Mucosa of rectum (tissue), 2 donors: ENCODE measurements around the gene TBC1D12.

Source experiments
- H3K27ac ChIP-seq, 2 donors: one replicate each; pipeline ENCODE4 v1.7.0; 2013; ENCODE audit warnings: inconsistent platforms in 2 of 2, low read depth in 2 of 2, low read length in 2 of 2
- H3K27me3 ChIP-seq, 2 donors: one replicate each; pipeline ENCODE4 v1.7.0; 2013; ENCODE audit warnings: low read length in 2 of 2; ENCODE audit not compliant: control insufficient read depth in 2 of 2, insufficient read depth in 2 of 2
- H3K36me3 ChIP-seq, 2 donors: one replicate each; pipeline ENCODE4 v1.7.0; 2013; ENCODE audit warnings: low read length in 2 of 2; ENCODE audit not compliant: control insufficient read depth in 2 of 2, insufficient read depth in 2 of 2
- H3K4me1 ChIP-seq, 2 donors: one replicate each; pipeline ENCODE4 v1.7.0; 2013; ENCODE audit warnings: low read length in 2 of 2, mild to moderate bottlenecking in 1 of 2; ENCODE audit not compliant: control insufficient read depth in 2 of 2, insufficient read depth in 2 of 2
- H3K4me3 ChIP-seq, 2 donors: one replicate each; pipeline ENCODE4 v1.7.0; 2013; ENCODE audit warnings: low read length in 2 of 2
- H3K9ac ChIP-seq, 2 donors: one replicate each; pipeline ENCODE4 v1.7.0; 2013; ENCODE audit warnings: low read length in 2 of 2, low read depth in 1 of 2, mild to moderate bottlenecking in 1 of 2
- H3K9me3 ChIP-seq, 2 donors: one replicate each; pipeline ENCODE4 v1.7.0; 2013; ENCODE audit warnings: low read length in 2 of 2; ENCODE audit not compliant: control insufficient read depth in 2 of 2
- donor health status: healthy.
- donor health status: Normal muscosa, but diverticular disease.

Gene TBC1D12

DNA sequence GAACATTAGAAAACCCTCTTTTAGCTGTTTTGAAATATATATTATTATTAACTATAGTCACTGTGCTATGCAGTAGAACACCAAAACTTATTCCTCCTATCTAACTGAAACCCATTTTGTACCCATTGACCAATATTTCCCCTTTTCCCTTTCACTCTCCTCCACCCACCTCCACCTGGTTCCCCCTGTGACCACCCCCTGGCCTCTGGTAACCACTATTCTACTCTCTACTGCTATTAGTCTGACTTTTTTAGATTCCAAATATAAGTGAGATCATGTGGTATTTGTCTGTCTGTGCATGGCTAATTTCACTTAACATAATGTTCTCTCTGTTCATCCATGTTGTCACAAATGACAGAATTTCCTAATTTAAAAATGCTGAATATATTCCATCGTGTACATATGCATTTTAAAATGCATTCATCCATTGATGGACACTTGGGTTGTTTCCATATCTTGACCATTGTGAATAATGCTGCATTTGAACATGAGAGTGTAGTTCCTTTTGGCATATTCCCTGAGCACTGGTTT lies 18.7 kb downstream of the TBC1D12 start:
- H3K27me3 ChIP-seq = no peaks in the 10 kb centered on the region
- H3K4me3 ChIP-seq = no peak overlapping the region
- H3K36me3 ChIP-seq = no peaks in the 10 kb centered on the region
- no peak overlapping the region for H3K27ac ChIP-seq
- H3K9ac ChIP-seq = no peak overlapping the region
- no peaks in the 10 kb centered on the region for H3K4me1 ChIP-seq
- H3K9me3 ChIP-seq = peaks cover 0 to 2% of the 10 kb centered on the region in 2 donors

DNA sequence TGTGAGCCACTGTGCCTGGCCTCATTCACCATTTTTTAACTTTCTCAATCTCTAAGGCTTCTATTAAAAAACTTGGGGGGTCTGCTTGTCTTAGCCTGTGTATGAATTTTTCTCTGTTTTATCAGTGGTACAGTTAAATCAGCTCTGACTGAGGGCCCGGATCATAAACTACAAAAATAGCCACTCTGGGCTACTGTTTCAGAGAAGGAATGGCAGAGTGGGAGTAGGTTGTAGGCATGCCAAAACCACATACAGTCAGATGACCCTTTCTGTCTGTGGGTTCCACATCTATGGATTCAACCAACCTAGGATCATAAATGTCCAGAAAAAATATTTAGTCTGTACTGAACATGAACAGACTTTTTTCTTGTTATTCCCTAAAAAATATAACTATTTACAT lies 21.3 kb downstream of the TBC1D12 start:
- Histone ChIP-seq H3K4me1 (no peaks in the 10 kb centered on the region), H3K4me3 (no peak overlapping the region), H3K27me3 (no peaks in the 10 kb centered on the region), H3K36me3 (no peaks in the 10 kb centered on the region), H3K9me3 (peaks cover 0 to 2% of the 10 kb centered on the region in 2 donors), H3K27ac (no peak overlapping the region), H3K9ac (no peak overlapping the region)

DNA sequence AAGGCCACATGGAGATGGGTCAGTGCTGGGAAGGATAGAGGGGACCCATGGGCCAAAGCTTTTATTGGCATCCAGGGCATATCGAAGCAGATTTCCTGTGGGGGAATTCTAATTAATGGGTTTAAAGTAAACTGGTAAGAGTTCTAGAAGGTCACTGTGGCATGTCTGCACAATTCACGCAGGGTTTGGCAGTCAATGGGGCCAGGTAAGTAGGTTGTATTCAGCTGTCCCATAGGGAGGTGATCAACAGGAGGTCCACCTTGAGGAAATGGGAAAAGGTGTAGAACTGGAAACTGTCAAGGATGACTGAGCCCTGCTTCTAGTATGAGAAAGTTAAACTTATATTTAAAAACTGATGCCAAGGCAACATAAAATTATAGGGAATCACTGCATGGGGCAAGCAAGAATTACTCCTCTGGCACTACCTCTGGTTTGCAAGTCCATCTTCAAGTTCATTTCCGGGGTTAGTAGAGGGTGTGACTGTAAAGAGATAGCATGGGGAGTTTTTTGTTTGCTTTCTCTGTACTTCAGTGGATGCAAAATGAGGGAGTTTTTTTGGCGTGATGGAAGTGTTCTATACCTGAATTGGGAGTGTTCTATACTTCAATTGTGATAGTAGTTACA lies 22.5 kb downstream of the TBC1D12 start:
- Histone ChIP-seq H3K27ac (no peak overlapping the region), H3K27me3 (no peaks in the 10 kb centered on the region), H3K36me3 (no peaks in the 10 kb centered on the region), H3K4me3 (no peak overlapping the region), H3K9me3 (peaks cover 0 to 2% of the 10 kb centered on the region in 2 donors), H3K9ac (no peak overlapping the region), H3K4me1 (no peaks in the 10 kb centered on the region)

DNA sequence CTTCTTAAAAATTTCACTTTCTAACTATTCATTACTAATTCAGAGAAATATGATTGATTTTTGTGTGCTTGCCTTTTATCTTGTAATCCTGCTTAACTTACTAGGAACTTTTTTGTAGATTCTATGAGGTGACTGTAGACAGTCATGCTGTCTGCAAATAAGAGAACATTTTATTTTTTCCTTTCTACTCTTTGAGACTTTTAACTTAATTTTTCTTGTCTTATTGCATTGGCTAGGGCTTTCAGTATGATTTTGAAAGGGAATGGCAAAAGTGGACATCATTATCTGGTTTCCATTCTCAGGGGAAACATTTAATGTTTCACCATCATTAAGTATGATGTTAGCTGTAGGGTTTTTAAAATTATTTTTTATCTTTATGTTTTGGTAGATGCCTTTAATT lies 23.6 kb downstream of the TBC1D12 start:
- H3K36me3 ChIP-seq = no peaks in the 10 kb centered on the region
- no peak overlapping the region for H3K27ac ChIP-seq
- H3K4me1 ChIP-seq = no peaks in the 10 kb centered on the region
- H3K4me3 ChIP-seq = no peak overlapping the region
- H3K27me3 ChIP-seq = no peaks in the 10 kb centered on the region
- no peak overlapping the region for H3K9ac ChIP-seq
- H3K9me3 ChIP-seq = peaks cover 0 to 2% of the 10 kb centered on the region in 2 donors

DNA sequence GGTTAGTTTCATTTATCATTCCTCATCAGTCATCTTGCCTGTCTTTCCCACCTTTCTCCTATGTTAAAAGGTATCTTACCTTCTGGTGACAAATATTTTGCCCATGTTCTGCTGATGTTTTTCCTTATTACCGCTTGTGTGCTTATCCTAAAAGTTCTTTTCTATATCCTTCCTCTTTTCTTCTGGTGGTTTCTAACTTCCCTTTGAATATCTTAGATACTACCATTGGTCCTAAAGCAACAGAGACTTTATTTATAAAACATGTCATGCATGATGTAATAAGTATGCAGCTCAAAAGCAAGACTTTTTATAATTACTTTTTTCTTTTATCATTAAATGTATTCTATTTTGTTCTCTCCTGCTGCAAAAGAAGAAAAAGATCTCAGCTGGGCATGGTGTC lies 24.8 kb downstream of the TBC1D12 start:
- Histone ChIP-seq H3K9ac (no peak overlapping the region), H3K4me1 (no peaks in the 10 kb centered on the region), H3K27me3 (no peaks in the 10 kb centered on the region), H3K9me3 (peaks cover 0 to 2% of the 10 kb centered on the region in 2 donors), H3K27ac (no peak overlapping the region), H3K36me3 (no peaks in the 10 kb centered on the region), H3K4me3 (no peak overlapping the region)

DNA sequence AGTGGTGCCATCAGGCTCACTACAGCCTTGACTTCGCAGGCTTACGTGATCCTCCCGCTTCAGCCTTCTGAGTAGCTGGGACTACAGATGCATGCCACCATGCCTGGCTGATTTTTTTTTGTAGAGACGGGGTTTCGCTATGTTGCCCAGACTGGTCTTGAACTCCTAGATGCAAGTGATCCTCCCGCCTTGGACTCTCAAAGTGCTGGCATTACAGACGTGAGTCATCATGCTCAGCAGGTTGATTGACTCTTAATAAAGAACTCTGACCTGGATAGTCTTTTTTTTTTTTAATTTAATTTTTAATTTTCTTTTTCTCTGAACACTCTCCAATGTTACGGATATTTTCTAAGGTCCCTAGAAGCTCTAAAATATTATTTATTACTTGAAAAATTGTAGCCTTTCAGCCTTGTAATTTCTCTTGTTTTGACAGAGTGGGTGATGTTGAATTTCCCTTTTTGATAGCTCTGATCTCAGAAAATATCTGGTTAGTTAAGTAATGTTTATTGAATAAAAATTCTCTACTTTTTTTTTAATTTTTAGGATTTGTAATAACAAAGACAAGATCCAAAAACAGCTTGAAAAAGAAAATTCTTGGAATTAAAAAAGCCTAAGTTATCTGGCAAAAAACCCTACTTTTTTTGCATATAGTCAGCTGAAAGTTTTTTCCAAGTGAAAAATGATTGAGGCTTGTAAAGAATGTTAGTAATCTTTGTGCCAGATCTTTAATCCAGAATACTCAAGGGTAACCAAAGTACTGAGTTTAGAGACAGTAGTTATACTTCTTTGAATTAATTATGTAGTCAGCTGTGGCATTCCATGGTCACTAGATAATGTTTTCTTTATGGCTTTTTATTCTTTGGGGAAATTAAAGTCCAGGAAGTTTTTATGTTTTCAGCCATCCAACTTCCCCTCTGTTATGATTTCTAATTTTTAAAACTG lies 26.7 kb downstream of the TBC1D12 start:
- H3K27ac ChIP-seq = no peak overlapping the region
- peaks cover 0 to 2% of the 10 kb centered on the region in 2 donors for H3K9me3 ChIP-seq
- no peak overlapping the region for H3K9ac ChIP-seq
- H3K4me3 ChIP-seq = no peak overlapping the region
- no peaks in the 10 kb centered on the region for H3K36me3 ChIP-seq
- no peaks in the 10 kb centered on the region for H3K27me3 ChIP-seq
- H3K4me1 ChIP-seq = no peaks in the 10 kb centered on the region

DNA sequence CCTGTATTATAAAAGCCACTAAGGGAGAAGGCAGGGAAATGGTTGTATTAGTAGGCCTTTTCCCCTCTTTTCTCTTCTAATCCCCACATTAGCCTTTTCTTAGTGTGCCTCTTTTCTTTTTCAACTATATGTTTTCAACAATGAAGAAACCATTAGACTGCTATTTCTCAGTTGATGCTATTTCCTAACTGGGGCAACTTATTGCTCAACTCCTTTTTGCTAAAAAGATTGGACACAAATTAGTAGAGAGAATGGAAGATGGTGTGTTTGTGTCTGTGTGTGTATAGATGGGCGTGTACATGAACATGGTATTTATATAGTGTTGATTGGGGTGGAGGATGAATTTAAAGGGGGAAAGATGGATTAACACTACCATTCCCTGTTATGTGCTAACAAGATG lies 28.4 kb downstream of the TBC1D12 start:
- no peak overlapping the region for H3K27ac ChIP-seq
- no peak overlapping the region for H3K4me3 ChIP-seq
- no peaks in the 10 kb centered on the region for H3K27me3 ChIP-seq
- no peak overlapping the region for H3K9ac ChIP-seq
- H3K9me3 ChIP-seq = no peaks in the 10 kb centered on the region
- H3K4me1 ChIP-seq = no peaks in the 10 kb centered on the region
- H3K36me3 ChIP-seq = no peaks in the 10 kb centered on the region

DNA sequence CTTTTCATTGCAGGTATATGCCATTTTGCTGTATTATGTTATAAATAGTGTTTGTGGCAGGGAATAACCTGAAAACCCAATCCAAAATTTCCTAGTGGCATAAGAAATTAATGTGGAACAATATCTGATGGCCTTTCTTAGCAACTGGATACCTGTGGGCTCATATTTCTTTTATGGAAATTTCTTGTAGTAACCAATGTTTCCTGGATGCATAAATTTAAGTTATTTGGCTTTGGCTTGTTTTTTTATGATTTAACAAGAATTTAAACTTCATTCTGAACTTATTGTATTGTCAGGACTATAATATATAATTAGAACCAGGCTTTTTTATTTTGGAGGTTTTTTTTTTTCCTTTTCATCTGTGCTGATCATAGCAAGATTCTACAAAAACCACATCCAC lies 30.1 kb downstream of the TBC1D12 start:
- Histone ChIP-seq H3K27me3 (no peaks in the 10 kb centered on the region), H3K27ac (no peak overlapping the region), H3K4me3 (no peak overlapping the region), H3K36me3 (no peaks in the 10 kb centered on the region), H3K4me1 (no peaks in the 10 kb centered on the region), H3K9me3 (no peaks in the 10 kb centered on the region), H3K9ac (no peak overlapping the region)

DNA sequence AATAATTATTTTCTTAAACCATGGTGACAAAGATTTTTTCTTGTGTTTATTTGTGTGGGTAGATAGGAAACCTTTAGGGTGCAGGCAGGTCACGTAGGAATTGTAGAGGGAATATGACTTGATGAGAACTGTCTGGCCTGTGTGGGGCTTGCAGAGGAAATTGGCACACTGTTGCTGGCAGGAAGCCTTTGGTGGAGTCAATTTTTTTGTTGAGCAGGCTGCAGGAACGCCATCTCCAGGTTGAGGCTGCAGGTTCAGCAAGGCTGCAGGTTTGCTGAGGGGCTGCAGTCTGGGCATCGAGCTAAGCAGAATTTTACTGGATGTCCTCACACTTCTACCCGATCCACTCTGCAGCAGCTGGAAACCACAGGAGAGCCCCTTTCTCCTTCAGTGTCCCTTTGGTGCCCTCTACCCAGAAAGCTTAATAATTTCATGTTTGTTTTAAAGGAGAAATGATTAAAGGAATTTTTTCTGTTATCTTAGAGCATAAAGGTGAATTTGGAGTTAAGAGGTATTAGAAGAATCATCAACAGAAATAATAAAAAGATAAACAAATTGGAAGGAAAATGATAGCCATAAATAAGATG lies 37.0 kb downstream of the TBC1D12 start:
- Histone ChIP-seq H3K27ac (no peak overlapping the region), H3K27me3 (no peaks in the 10 kb centered on the region), H3K4me3 (no peak overlapping the region), H3K9ac (no peak overlapping the region), H3K4me1 (no peaks in the 10 kb centered on the region), H3K9me3 (no peaks in the 10 kb centered on the region), H3K36me3 (no peaks in the 10 kb centered on the region)

DNA sequence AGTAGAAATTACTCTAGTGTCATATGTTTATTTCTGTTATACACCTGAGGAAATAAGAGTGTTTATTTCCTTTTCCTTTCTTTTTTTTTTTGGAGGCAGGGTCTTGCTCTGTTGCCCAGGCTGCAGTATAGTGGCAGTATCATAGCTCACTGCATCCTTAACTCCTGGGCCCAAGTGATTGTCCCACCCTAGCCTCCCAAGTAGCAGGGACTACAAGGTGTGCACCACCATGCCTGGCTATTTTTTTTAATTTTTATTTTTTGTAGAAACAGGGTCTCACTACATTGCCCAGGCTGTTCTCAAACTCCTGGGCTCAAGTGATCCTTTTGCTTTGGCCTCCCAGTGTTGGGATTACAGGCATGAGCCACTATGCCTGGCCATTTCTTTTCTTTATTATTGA lies 37.8 kb downstream of the TBC1D12 start:
- no peak overlapping the region for H3K9ac ChIP-seq
- H3K27ac ChIP-seq = no peak overlapping the region

More for the DNA sequence above, 37.8 kb downstream of the TBC1D12 start:
- Histone ChIP-seq H3K27me3 (no peaks in the 10 kb centered on the region), H3K4me3 (no peak overlapping the region), H3K9me3 (no peaks in the 10 kb centered on the region), H3K4me1 (no peaks in the 10 kb centered on the region), H3K36me3 (no peaks in the 10 kb centered on the region)
